Muscle of back (tissue), 11 donors: ENCODE data around the gene ACER3. TPM values are rescaled to one million over a fixed set of nuclear protein-coding genes. Genes with fewer than 3 reads are reported as not detected.
A peak's percentile ranks its signal among the peaks of the same experiment; 100 is the strongest.
"Not testable (repeated sequence)": the region's sequence is repeated elsewhere in the genome, so short reads cannot be mapped to it uniquely, and the experiment has no call there.

Experiments used
- DNase-seq, 3 donors: peaks; one replicate each; pipeline versions ENCODE4 v3.0.0 to v3.0.0-alpha.2; 2013
- polyA plus RNA-seq, 10 donors: library from polyadenylated mRNA; unstranded; fragments of 120-200 nt; gene quantifications; one replicate each; pipeline ENCODE4 v1.2.1, GENCODE V29; 2013; ENCODE audit not compliant: insufficient read length in 10 of 10

Gene ACER3
- polyA plus RNA-seq, 10 donors, result 4.6 to 10.3 (median 8.0) TPM

GRCh38 chr11:76863196-76863777, 2.6 kb downstream of the ACER3 start:
- peak in 1 of 3 donors; percentile 27 for DNase-seq

- no peak for DNase-seq
Measured at GRCh38 chr11:76872959-76873827, 12.5 kb downstream of the ACER3 start.

- DNase-seq, result no peak
Measured at GRCh38 chr11:76878014-76878413, 17.3 kb downstream of the ACER3 start.

GRCh38 chr11:76880314-76880713, 19.6 kb downstream of the ACER3 start:
- DNase-seq, result no peak

GRCh38 chr11:76880956-76881355, 20.2 kb downstream of the ACER3 start:
- no peak for DNase-seq

GRCh38 chr11:76885390-76886097, 24.8 kb downstream of the ACER3 start:
- DNase-seq, result peak in 1 of 3 donors; percentile 17

- DNase-seq, result no peak
Measured at GRCh38 chr11:76888989-76889388, 28.3 kb downstream of the ACER3 start.

- no peak for DNase-seq
Measured at GRCh38 chr11:76889411-76889975, 28.8 kb downstream of the ACER3 start.

- no peak for DNase-seq
Measured at GRCh38 chr11:76890329-76890728, 29.6 kb downstream of the ACER3 start.

GRCh38 chr11:76891285-76891684, 30.6 kb downstream of the ACER3 start:
- DNase-seq, result no peak

GRCh38 chr11:76891793-76892192, 31.1 kb downstream of the ACER3 start:
- no peak for DNase-seq

- DNase-seq, result no peak
Measured at GRCh38 chr11:76892306-76892705, 31.6 kb downstream of the ACER3 start.

GRCh38 chr11:76897233-76897632, 36.5 kb downstream of the ACER3 start:
- DNase-seq, result no peak

- DNase-seq, result no peak
Measured at GRCh38 chr11:76901144-76901543, 40.4 kb downstream of the ACER3 start.

GRCh38 chr11:76901622-76902021, 40.9 kb downstream of the ACER3 start:
- DNase-seq, result not testable (repeated sequence)

- no peak for DNase-seq
Measured at GRCh38 chr11:76902121-76903014, 41.6 kb downstream of the ACER3 start.

GRCh38 chr11:76903325-76903724, 42.6 kb downstream of the ACER3 start:
- DNase-seq, result no peak

GRCh38 chr11:76910620-76911414, 50.1 kb downstream of the ACER3 start:
- peak in 2 of 3 donors; percentile 26 to 45 for DNase-seq

GRCh38 chr11:76911415-76911808, 50.7 kb downstream of the ACER3 start:
- DNase-seq, result no peak

- DNase-seq, result no peak
Measured at GRCh38 chr11:76916712-76917111, 56.0 kb downstream of the ACER3 start.
